Measurements from ENCODE around the gene PPM1L.

GRCh38 chr3:160720123-160720746, 35.8 kb upstream of the PPM1L start:
- TF ChIP-seq, protein P1, sequence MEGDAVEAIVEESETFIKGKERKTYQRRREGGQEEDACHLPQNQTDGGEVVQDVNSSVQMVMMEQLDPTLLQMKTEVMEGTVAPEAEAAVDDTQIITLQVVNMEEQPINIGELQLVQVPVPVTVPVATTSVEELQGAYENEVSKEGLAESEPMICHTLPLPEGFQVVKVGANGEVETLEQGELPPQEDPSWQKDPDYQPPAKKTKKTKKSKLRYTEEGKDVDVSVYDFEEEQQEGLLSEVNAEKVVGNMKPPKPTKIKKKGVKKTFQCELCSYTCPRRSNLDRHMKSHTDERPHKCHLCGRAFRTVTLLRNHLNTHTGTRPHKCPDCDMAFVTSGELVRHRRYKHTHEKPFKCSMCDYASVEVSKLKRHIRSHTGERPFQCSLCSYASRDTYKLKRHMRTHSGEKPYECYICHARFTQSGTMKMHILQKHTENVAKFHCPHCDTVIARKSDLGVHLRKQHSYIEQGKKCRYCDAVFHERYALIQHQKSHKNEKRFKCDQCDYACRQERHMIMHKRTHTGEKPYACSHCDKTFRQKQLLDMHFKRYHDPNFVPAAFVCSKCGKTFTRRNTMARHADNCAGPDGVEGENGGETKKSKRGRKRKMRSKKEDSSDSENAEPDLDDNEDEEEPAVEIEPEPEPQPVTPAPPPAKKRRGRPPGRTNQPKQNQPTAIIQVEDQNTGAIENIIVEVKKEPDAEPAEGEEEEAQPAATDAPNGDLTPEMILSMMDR (IDR thresholded peaks at IDR 0.05; ENCODE audit: low read length) = peak; percentile 47
- no peak for TF ChIP-seq EZH2 (IDR thresholded peaks at IDR 0.05; ENCODE audit: borderline replicate concordance, low read length)
